ENCODE results near the gene GNG7. TPM values are rescaled to one million over a fixed set of nuclear protein-coding genes. Genes with fewer than 3 reads are reported as not detected.
A peak's percentile ranks its signal among the peaks of the same experiment; 100 is the strongest.

GNG7 gene
- polyA plus RNA-seq, 1 donor (not counting 4 experiments of a cell fraction or from before 2014, with no cell fraction given) = 0.01 TPM

GRCh38 chr19:2734589-2735288 lies 32.2 kb upstream of the GNG7 start:
- Histone ChIP-seq H3K9me1 (ENCODE audit: control insufficient read depth, extremely low read depth, insufficient read depth, low read length) (no peaks in the 10 kb centered on the region), H4K20me1 (ENCODE audit: control insufficient read depth, extremely low read depth, insufficient read depth, low read length) (no peaks in the 10 kb centered on the region), H2AFZ (ENCODE audit: control insufficient read depth, low read length) (no peak overlapping the region), H3K4me3 (ENCODE audit: control insufficient read depth in 2 of 3, extremely low read depth in 1 of 3, insufficient read depth in 2 of 3, low read depth in 1 of 3, low read length in 3 of 3) (no peak overlapping the region), H3K9me3 (ENCODE audit: control insufficient read depth, low read depth, low read length) (no peaks in the 10 kb centered on the region), H3K27me3 (ENCODE audit: control insufficient read depth, extremely low read depth, insufficient read depth, low read length) (no peaks in the 10 kb centered on the region), H3K79me2 (ENCODE audit: control insufficient read depth, insufficient read depth, low read length) (peaks cover 11% of the 10 kb centered on the region), H3K4me1 (ENCODE audit: control insufficient read depth, extremely low read depth, insufficient read depth, low read length) (peaks cover 10% of the 10 kb centered on the region), H3K9ac (ENCODE audit: control insufficient read depth, extremely low read depth, insufficient read depth, low read length) (no peak overlapping the region), H3K36me3 (ENCODE audit: control insufficient read depth in 2 of 2, extremely low read depth in 1 of 2, insufficient read depth in 2 of 2, low read length in 2 of 2) (peaks cover 11 to 13% of the 10 kb centered on the region in 2 experiments), H3K27ac (ENCODE audit: control insufficient read depth, insufficient read depth, low read length) (no peak overlapping the region), H3K4me2 (ENCODE audit: control insufficient read depth, extremely low read depth, insufficient read depth, low read depth, low read length) (no peak overlapping the region)
- no peak for TF ChIP-seq CTCF (optimal IDR thresholded peaks at IDR 0.05 in 1 of 3, IDR thresholded peaks at IDR 0.05 in 1 of 3, conservative IDR thresholded peaks at IDR 0.05 in 1 of 3; ENCODE audit: extremely low read depth in 1 of 3, insufficient read depth in 2 of 3, low read length in 3 of 3)
- no peak for TF ChIP-seq EZH2 (IDR thresholded peaks at IDR 0.05; ENCODE audit: low read length)
- dilution Hi-C loops (cut with MboI; ENCODE audit: extremely low pct_ligation_motif_present, low sequenced_read_pairs) = no loop called here
- FAIRE-seq (no peak), DNase-seq (ENCODE audit: low read depth, low spot score) (no peak)

DNA sequence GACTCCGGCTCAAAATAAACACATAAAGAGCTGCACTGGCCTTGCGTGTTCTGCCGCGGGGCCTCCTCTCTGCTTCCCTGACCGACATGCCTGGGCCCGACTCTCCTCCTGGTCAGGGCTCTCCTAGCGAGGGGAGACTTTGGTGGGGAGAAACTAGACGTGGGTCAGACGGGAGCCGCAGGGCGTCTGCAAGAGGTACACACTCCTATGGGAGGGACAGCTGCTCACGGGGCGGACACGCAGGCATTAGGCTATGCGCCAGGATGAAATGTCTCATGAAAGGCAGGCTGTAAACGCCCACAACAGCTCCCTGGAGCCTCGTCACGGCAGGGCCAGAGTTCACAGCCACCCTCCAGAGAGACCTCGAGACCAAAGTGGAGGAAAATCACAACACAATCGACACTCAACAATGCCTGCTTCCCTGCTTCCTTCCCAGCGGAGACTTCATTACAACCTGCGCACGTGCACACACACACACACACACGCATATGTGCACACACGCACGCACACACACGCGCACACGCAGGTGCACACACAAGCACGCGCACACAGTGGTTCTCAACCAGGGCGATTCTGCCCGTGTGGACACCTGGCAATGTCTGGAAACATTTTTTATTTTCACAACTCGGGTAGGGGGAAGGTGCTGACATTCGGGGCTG lies 31.6 kb upstream of the GNG7 start:
- dilution Hi-C loops (cut with MboI; ENCODE audit: extremely low pct_ligation_motif_present, low sequenced_read_pairs) = no loop called here
- Histone ChIP-seq H3K4me3 (ENCODE audit: control insufficient read depth in 2 of 3, extremely low read depth in 1 of 3, insufficient read depth in 2 of 3, low read depth in 1 of 3, low read length in 3 of 3) (no peak overlapping the region), H4K20me1 (ENCODE audit: control insufficient read depth, extremely low read depth, insufficient read depth, low read length) (no peaks in the 10 kb centered on the region), H3K27ac (ENCODE audit: control insufficient read depth, insufficient read depth, low read length) (no peak overlapping the region), H3K9me3 (ENCODE audit: control insufficient read depth, low read depth, low read length) (no peaks in the 10 kb centered on the region), H3K36me3 (ENCODE audit: control insufficient read depth in 2 of 2, extremely low read depth in 1 of 2, insufficient read depth in 2 of 2, low read length in 2 of 2) (peaks cover 11 to 13% of the 10 kb centered on the region in 2 experiments), H2AFZ (ENCODE audit: control insufficient read depth, low read length) (no peak overlapping the region), H3K9ac (ENCODE audit: control insufficient read depth, extremely low read depth, insufficient read depth, low read length) (peak overlapping the region; percentile 15), H3K9me1 (ENCODE audit: control insufficient read depth, extremely low read depth, insufficient read depth, low read length) (no peaks in the 10 kb centered on the region), H3K27me3 (ENCODE audit: control insufficient read depth, extremely low read depth, insufficient read depth, low read length) (no peaks in the 10 kb centered on the region), H3K4me2 (ENCODE audit: control insufficient read depth, extremely low read depth, insufficient read depth, low read depth, low read length) (peak overlapping the region; percentile 32), H3K4me1 (ENCODE audit: control insufficient read depth, extremely low read depth, insufficient read depth, low read length) (peaks cover 8% of the 10 kb centered on the region), H3K79me2 (ENCODE audit: control insufficient read depth, insufficient read depth, low read length) (peaks cover 5% of the 10 kb centered on the region)
- TF ChIP-seq CTCF (optimal IDR thresholded peaks at IDR 0.05 in 1 of 3, IDR thresholded peaks at IDR 0.05 in 1 of 3, conservative IDR thresholded peaks at IDR 0.05 in 1 of 3; ENCODE audit: extremely low read depth in 1 of 3, insufficient read depth in 2 of 3, low read length in 3 of 3) = no peak
- no peak for DNase-seq (ENCODE audit: low read depth, low spot score)
- FAIRE-seq = no peak
